ENCODE measurements around the gene AZU1. TPM values are rescaled to one million over a fixed set of nuclear protein-coding genes. Genes with fewer than 3 reads are reported as not detected.

The AZU1 gene, protein sequence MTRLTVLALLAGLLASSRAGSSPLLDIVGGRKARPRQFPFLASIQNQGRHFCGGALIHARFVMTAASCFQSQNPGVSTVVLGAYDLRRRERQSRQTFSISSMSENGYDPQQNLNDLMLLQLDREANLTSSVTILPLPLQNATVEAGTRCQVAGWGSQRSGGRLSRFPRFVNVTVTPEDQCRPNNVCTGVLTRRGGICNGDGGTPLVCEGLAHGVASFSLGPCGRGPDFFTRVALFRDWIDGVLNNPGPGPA
- total RNA-seq: not detected in 2 replicates

GRCh38 chr19:827710-828321, at the start of gene AZU1:
Gene AZU1, plus strand, starts transcription at chr19:827837. Its CDS starts 10 bp downstream, at chr19:827847.

DNA sequence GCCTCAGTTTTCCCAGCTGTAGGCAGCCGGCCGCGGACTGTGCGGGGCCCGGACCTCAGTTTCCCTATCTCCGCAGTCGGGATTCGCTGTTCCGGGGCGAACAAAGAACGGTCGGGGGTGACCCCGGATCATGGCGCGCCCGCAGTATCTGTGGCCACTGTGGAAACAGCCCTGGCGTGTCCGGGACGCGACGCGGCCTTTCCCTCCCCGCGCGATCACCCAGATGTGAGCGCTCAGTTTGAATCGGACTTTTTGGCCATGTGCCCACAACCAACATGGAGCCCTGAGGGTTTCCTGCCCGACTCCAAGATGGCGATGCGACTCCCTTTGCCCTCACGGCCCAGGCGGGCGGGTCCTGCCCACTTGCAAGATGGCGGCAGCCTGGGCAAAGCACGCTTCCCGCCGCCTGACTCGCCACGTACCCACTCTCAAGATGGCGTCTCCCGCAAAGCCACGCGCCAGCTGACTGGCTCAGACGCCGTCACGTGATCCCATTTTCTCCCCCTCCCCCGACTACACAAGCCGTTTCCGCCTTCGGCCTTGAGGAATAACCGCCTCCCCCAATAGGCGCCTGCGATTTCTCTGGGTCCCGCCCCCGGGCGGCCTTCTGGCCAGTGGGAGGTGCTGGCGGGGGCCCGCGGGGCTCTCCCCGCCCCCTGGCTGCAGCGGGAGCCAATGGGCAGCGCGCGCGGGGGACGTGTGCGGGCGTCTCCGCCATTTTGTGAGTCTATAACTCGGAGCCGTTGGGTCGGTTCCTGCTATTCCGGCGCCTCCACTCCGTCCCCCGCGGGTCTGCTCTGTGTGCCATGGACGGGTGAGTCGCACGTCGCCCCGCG, 30.7 kb upstream of the AZU1 start, which contains the start of gene PTBP1:
Gene PTBP1 (plus strand): TSS at position 761 of the 836 bp plus-strand sequence. CDS start 46 bp downstream, at position 807.

GRCh38 chr19:821825-822503, 5.7 kb upstream of the AZU1 start, which contains the start of gene PLPPR3:
Gene PLPPR3, minus strand, starts transcription at chr19:821955. Its CDS starts 396 bp downstream, at chr19:821559.

DNA sequence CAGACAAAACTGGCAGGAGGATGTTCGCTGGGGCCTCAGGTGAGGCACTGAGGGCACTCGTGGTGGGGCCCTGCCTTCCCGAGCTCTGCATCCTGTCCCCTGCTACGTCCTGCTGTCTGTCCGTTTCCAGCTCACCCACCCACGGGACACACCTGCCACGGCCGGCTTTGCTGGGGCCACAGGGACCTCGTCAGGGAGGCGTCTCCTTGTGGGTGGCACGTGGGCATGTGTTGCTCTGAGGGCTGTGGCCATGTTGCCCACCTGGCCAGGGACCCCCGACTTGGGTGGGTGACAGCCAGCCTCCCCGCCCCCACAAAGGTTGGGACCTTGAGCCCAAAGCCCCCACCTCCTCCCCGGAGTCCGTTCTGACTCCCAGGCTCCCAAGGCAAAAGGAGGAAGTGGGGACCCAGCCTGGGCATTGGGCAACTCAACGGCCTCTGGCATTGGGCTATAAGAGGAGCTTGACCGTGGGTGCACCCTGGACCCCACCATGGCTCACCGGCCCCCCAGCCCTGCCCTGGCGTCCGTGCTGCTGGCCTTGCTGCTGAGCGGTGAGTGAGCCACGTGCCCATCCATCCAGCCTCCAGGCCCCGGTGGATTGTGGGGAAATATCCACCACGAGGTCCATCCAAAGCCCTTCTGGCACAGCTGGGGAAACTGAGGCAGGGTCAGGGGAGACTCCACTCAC, 13.0 kb downstream of the AZU1 start, which contains the start of gene PRTN3:
Gene PRTN3 (plus strand): TSS at position 481 of the 688 bp plus-strand sequence. CDS start 10 bp downstream, at position 491.

GRCh38 chr19:852136-853013, 24.7 kb downstream of the AZU1 start, which contains the start of gene ELANE:
Gene ELANE, plus strand, starts transcription at chr19:852303. Its CDS starts 26 bp downstream, at chr19:852329.

GRCh38 chr19:858868-859843, 31.5 kb downstream of the AZU1 start, which contains the start of gene CFD:
Gene CFD, plus strand, starts transcription at chr19:859664. Its CDS starts 26 bp downstream, at chr19:859690.

Other genes starting within 250 kb of the AZU1 start
- under 0.01 and 1.3 TPM in 2 replicates for gene HCN2, start 238.0 kb upstream of the AZU1 start, total RNA-seq
- 25.3 and 27.5 TPM in 2 replicates for gene POLRMT, start 194.3 kb upstream of the AZU1 start, total RNA-seq
- gene FGF22, start 188.0 kb upstream of the AZU1 start, total RNA-seq: not detected in 2 replicates
- 38.3 and 40.9 TPM in 2 replicates for gene RNF126, start 164.6 kb upstream of the AZU1 start, total RNA-seq
- gene FSTL3, start 151.4 kb upstream of the AZU1 start, total RNA-seq: 18.1 and 47.4 TPM in 2 replicates
- gene PRSS57, start 132.4 kb upstream of the AZU1 start, total RNA-seq: not detected in 2 replicates
- gene PALM, start 118.9 kb upstream of the AZU1 start, total RNA-seq: 2.4 and 5.5 TPM in 2 replicates
- not detected in 2 replicates for gene MISP, start 76.7 kb upstream of the AZU1 start, total RNA-seq
- 107 and 220 TPM in 2 replicates for gene PTBP1, start 30.4 kb upstream of the AZU1 start, total RNA-seq
- 0.15 and 0.97 TPM in 2 replicates for gene PLPPR3, start 5.9 kb upstream of the AZU1 start, total RNA-seq
- not detected in 2 replicates for gene PRTN3, start 13.2 kb downstream of the AZU1 start, total RNA-seq
- not detected in 2 replicates for gene ELANE, start 24.5 kb downstream of the AZU1 start, total RNA-seq
- gene CFD, start 31.8 kb downstream of the AZU1 start, total RNA-seq: 0.30 and 1.3 TPM in 2 replicates
- gene MED16, start 65.3 kb downstream of the AZU1 start, total RNA-seq: 17.2 and 23.4 TPM in 2 replicates
- not detected in 2 replicates for gene RNU6-9, start 65.6 kb downstream of the AZU1 start, total RNA-seq
- 14.0 and 18.8 TPM in 2 replicates for gene R3HDM4, start 85.4 kb downstream of the AZU1 start, total RNA-seq
- gene KISS1R, start 89.5 kb downstream of the AZU1 start, total RNA-seq: not detected in 2 replicates
- 2.7 and 7.1 TPM in 2 replicates for gene ARID3A, start 98.2 kb downstream of the AZU1 start, total RNA-seq
- 83.3 and 118 TPM in 2 replicates for gene WDR18, start 156.5 kb downstream of the AZU1 start, total RNA-seq
- gene GRIN3B, start 172.6 kb downstream of the AZU1 start, total RNA-seq: 0.65 TPM in 1 of 2 replicates, not detected in the other
- 52.3 and 57.5 TPM in 2 replicates for gene TMEM259, start 193.3 kb downstream of the AZU1 start, total RNA-seq
- gene RNU6-2, start 193.7 kb downstream of the AZU1 start, total RNA-seq: not detected in 2 replicates
- gene CNN2, start 198.8 kb downstream of the AZU1 start, total RNA-seq: 120 and 173 TPM in 2 replicates
- gene ABCA7, start 212.3 kb downstream of the AZU1 start, total RNA-seq: 4.5 and 5.2 TPM in 2 replicates
- gene ARHGAP45, start 239.3 kb downstream of the AZU1 start, total RNA-seq: 10.1 and 10.5 TPM in 2 replicates

Measured in epithelial cell of umbilical artery (primary cell).